Epidermal melanocyte (primary cell): Measurements from ENCODE around the gene PLD3.

Source experiments
- DNase-seq: peaks from one replicate; pipeline ENCODE4 v3.0.0; 2011; ENCODE audit warnings: low spot score; ENCODE audit not compliant: insufficient read length

PLD3 gene

GRCh38 chr19:40348125-40348913, at the start of gene PLD3, which contains the start of gene C19orf47:
Gene PLD3, plus strand, starts transcription at chr19:40348695. Its CDS starts 17,789 bp downstream, at chr19:40366484.
Gene C19orf47, minus strand, starts transcription at chr19:40348397. Its CDS starts 6,540 bp downstream, at chr19:40341857.
- DNase-seq, result peak; percentile 100

- DNase-seq, result no peak
Observed at GRCh38 chr19:40300668-40301067, 47.8 kb upstream of the PLD3 start.

GRCh38 chr19:40302224-40303011, 46.1 kb upstream of the PLD3 start:
- DNase-seq, result no peak

GRCh38 chr19:40303765-40304164, 44.7 kb upstream of the PLD3 start:
- DNase-seq, result no peak

- no peak for DNase-seq
Observed at GRCh38 chr19:40304306-40304705, 44.2 kb upstream of the PLD3 start.

GRCh38 chr19:40305403-40305802, 43.1 kb upstream of the PLD3 start:
- peak; percentile 95 for DNase-seq

GRCh38 chr19:40309666-40310065, 38.8 kb upstream of the PLD3 start:
- no peak for DNase-seq

- no peak for DNase-seq
Observed at GRCh38 chr19:40312533-40312932, 36.0 kb upstream of the PLD3 start.

- DNase-seq, result no peak
Observed at GRCh38 chr19:40313229-40313983, 35.1 kb upstream of the PLD3 start.

GRCh38 chr19:40314656-40315055, 33.8 kb upstream of the PLD3 start:
- no peak for DNase-seq

- no peak for DNase-seq
Observed at GRCh38 chr19:40315812-40316470, 32.6 kb upstream of the PLD3 start.

- no peak for DNase-seq
Observed at GRCh38 chr19:40317338-40317737, 31.2 kb upstream of the PLD3 start.

GRCh38 chr19:40320558-40320935, 27.9 kb upstream of the PLD3 start:
- no peak for DNase-seq

GRCh38 chr19:40321076-40321475, 27.4 kb upstream of the PLD3 start:
- DNase-seq, result no peak

- DNase-seq, result no peak
Observed at GRCh38 chr19:40321566-40322270, 26.8 kb upstream of the PLD3 start.

GRCh38 chr19:40322271-40322610, 26.3 kb upstream of the PLD3 start:
- DNase-seq, result no peak

GRCh38 chr19:40322951-40323615, 25.4 kb upstream of the PLD3 start:
- peak; percentile 49 for DNase-seq

- no peak for DNase-seq
Observed at GRCh38 chr19:40323705-40324104, 24.8 kb upstream of the PLD3 start.

GRCh38 chr19:40326201-40326600, 22.3 kb upstream of the PLD3 start:
- no peak for DNase-seq

- no peak for DNase-seq
Observed at GRCh38 chr19:40331052-40331451, 17.4 kb upstream of the PLD3 start.
